IMR-90 (cell line): ENCODE measurements around the gene ZNRD2.
A peak's percentile ranks its signal among the peaks of the same experiment; 100 is the strongest.

Experiments used
- CEBPB ChIP-seq: IDR thresholded peaks from 2 replicates; pipeline ENCODE4 v1.6.1; 2012; ENCODE audit warnings: low read depth, low read length, improper control_type of control experiment
- CHD1 ChIP-seq: IDR thresholded peaks from 2 replicates; pipeline ENCODE4 v1.6.1; 2012; ENCODE audit warnings: low read depth, low read length, improper control_type of control experiment
- CTCF ChIP-seq: conservative IDR thresholded peaks from 2 replicates; pipeline ENCODE4 v1.5.1; 2012; ENCODE audit warnings: mild to moderate bottlenecking, low read depth, low read length, improper control_type of control experiment
- MAFK ChIP-seq: IDR thresholded peaks from 2 replicates; pipeline ENCODE4 v1.6.1; 2012; ENCODE audit warnings: low read depth, low read length, improper control_type of control experiment
- MAZ ChIP-seq: IDR thresholded peaks from 2 replicates; pipeline ENCODE4 v1.6.1; 2012; ENCODE audit warnings: low read depth, mild to moderate bottlenecking, low read length, improper control_type of control experiment, moderate library complexity, borderline replicate concordance
- MXI1 ChIP-seq: IDR thresholded peaks from 2 replicates; pipeline ENCODE4 v1.6.1; 2012; ENCODE audit warnings: low read depth, mild to moderate bottlenecking, low read length, moderate library complexity, borderline replicate concordance
- NFE2L2 ChIP-seq: fragments of 150-350 bp; IDR thresholded peaks from 2 replicates; pipeline ENCODE4 v1.6.1; 2016; ENCODE audit warnings: low read depth, mild to moderate bottlenecking, low read length
- POLR2A ChIP-seq: IDR thresholded peaks from 2 replicates; pipeline ENCODE4 v1.6.1; 2012; ENCODE audit warnings: mild to moderate bottlenecking, low read depth, low read length
- RAD21 ChIP-seq: IDR thresholded peaks from 2 replicates; pipeline ENCODE4 v1.6.1; 2012; ENCODE audit warnings: low read length, improper control_type of control experiment
- RCOR1 ChIP-seq: IDR thresholded peaks from 2 replicates; pipeline ENCODE4 v1.6.1; 2012; ENCODE audit warnings: mild to moderate bottlenecking, low read length, improper control_type of control experiment; ENCODE audit not compliant: insufficient replicate concordance
- USF2 ChIP-seq: fragments of 150-350 bp; IDR thresholded peaks from 2 replicates; pipeline ENCODE4 v1.6.1; 2017; ENCODE audit warnings: mild to moderate bottlenecking, antibody characterized with exemption, low read length, low read depth

- no peak for TF ChIP-seq USF2
- no peak for TF ChIP-seq NFE2L2
- no peak for TF ChIP-seq CTCF
- TF ChIP-seq MAZ, result peak; percentile 72; the same call in 1 of the 2 replicates
- TF ChIP-seq CEBPB, result no peak
- TF ChIP-seq POLR2A, result peak; percentile 63
- TF ChIP-seq CHD1, result no peak
- TF ChIP-seq MXI1, result peak; percentile 64
- TF ChIP-seq RAD21, result no peak
- no peak for TF ChIP-seq MAFK
- no peak for TF ChIP-seq RCOR1
These were observed 2.2 kb downstream of the ZNRD2 start, which contains the start of gene FAM89B for GRCh38 chr11:65572356-65573051.
